ENCODE measurements around the gene ZKSCAN5.
"Not testable (repeated sequence)": the region's sequence is repeated elsewhere in the genome, so short reads cannot be mapped to it uniquely, and the experiment has no call there.

ZKSCAN5 gene

DNA sequence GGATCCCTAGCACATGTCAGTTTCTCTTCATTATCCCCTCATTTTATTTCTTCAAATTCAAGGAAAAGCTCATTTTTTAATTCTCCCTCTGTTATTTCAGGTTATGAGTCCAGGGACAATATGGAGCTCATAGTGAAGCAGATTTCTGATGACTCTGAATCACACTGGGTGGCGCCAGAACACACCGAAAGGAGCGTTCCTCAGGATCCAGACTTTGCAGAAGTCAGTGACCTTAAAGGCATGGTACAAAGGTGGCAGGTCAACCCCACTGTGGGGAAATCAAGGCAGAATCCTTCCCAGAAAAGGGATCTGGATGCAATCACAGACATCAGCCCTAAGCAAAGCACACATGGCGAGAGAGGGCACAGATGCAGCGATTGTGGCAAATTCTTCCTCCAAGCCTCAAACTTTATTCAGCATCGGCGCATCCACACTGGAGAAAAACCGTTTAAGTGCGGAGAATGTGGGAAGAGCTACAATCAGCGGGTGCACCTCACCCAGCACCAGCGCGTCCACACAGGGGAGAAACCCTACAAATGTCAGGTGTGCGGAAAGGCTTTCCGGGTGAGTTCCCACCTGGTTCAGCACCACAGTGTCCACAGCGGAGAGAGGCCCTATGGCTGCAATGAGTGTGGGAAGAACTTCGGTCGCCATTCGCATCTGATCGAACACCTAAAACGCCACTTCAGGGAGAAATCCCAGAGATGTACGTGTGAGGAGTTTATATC, 21.4 kb downstream of the ZKSCAN5 start:
- peak; percentile 56 for ATAC-seq
- Mint-ChIP-seq H3K9me3 (peaks cover 12 to 16% of the 10 kb centered on the region in 2 donors), H3K4me1 (no peaks in the 10 kb centered on the region), H3K27ac (no peak overlapping the region), H3K4me3 (no peak overlapping the region), H3K27me3 (no peaks in the 10 kb centered on the region)
- peak in 1 of 2 donors; percentile 21 for DNase-seq

- H3K9me3 Mint-ChIP-seq: peaks cover 28 to 47% of the 10 kb centered on the region in 2 donors
- H3K4me3 Mint-ChIP-seq: no peak overlapping the region
- no peaks in the 10 kb centered on the region for H3K4me1 Mint-ChIP-seq
- H3K27ac Mint-ChIP-seq: peak overlapping the region in 1 of 2 donors; percentile 19
- H3K27me3 Mint-ChIP-seq: no peaks in the 10 kb centered on the region
- ATAC-seq (no peak), DNase-seq (no peak)
Measured at GRCh38 chr7:99531354-99531765, 26.9 kb downstream of the ZKSCAN5 start.

- ATAC-seq: no peak
- no peak overlapping the region for H3K27ac Mint-ChIP-seq
- no peak overlapping the region for H3K4me3 Mint-ChIP-seq
- DNase-seq: no peak
- peaks cover 32 to 53% of the 10 kb centered on the region in 2 donors for H3K9me3 Mint-ChIP-seq
- H3K27me3 Mint-ChIP-seq: no peaks in the 10 kb centered on the region
- no peaks in the 10 kb centered on the region for H3K4me1 Mint-ChIP-seq
Measured at GRCh38 chr7:99535667-99536066, 31.2 kb downstream of the ZKSCAN5 start.

GRCh38 chr7:99539213-99539811, 34.9 kb downstream of the ZKSCAN5 start:
- DNase-seq (no peak), ATAC-seq (no peak)
- H3K4me1 Mint-ChIP-seq: no peaks in the 10 kb centered on the region
- H3K27ac Mint-ChIP-seq: no peak overlapping the region
- peaks cover 28 to 48% of the 10 kb centered on the region in 2 donors for H3K9me3 Mint-ChIP-seq
- H3K4me3 Mint-ChIP-seq: no peak overlapping the region
- no peaks in the 10 kb centered on the region for H3K27me3 Mint-ChIP-seq

- ATAC-seq (no peak), DNase-seq (no peak)
- Mint-ChIP-seq H3K27ac (no peak overlapping the region), H3K4me1 (no peaks in the 10 kb centered on the region), H3K4me3 (no peak overlapping the region), H3K27me3 (no peaks in the 10 kb centered on the region), H3K9me3 (peaks cover 28 to 48% of the 10 kb centered on the region in 2 donors)
Measured at GRCh38 chr7:99540542-99540941, 36.1 kb downstream of the ZKSCAN5 start.

GRCh38 chr7:99541212-99541611, 36.8 kb downstream of the ZKSCAN5 start:
- no peaks in the 10 kb centered on the region for H3K27me3 Mint-ChIP-seq
- H3K27ac Mint-ChIP-seq: peak overlapping the region in 1 of 2 donors; percentile 15
- DNase-seq (no peak), ATAC-seq (no peak)
- no peaks in the 10 kb centered on the region for H3K4me1 Mint-ChIP-seq
- no peak overlapping the region for H3K4me3 Mint-ChIP-seq
- H3K9me3 Mint-ChIP-seq: peaks cover 28 to 48% of the 10 kb centered on the region in 2 donors

DNA sequence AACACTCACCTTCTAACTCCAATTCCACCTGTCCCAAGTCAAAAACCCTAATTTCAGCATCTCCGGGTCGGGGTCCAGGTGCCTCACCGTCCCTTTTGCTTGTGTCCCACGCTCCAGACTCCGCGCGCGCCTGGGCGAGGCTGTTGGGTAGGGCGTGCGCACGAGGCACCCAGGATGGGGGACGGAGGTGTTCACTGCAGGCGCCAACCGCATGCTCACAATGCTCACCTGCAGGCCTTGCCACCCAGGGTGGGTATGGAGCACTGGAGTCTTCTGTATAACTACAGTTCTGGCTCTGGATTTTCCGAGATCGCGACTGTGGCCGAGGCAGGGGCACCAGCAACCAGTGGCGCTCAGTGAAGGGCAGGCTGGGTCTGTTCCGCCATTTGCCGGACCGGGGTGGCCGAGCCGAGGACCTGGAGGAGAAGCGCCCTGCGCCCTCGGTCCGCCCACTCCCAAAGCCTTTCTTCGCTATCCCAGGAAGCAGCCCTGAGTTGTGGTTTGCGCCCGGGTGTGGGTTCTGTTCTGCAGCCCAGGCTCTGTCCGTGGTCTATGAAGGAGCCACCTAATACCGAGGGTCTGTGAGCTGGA, 38.7 kb downstream of the ZKSCAN5 start:
- Mint-ChIP-seq H3K9me3 (peaks cover 24 to 43% of the 10 kb centered on the region in 2 donors), H3K4me3 (no peak overlapping the region), H3K27me3 (no peaks in the 10 kb centered on the region), H3K4me1 (no peaks in the 10 kb centered on the region), H3K27ac (no peak overlapping the region)
- ATAC-seq (no peak), DNase-seq (no peak)

GRCh38 chr7:99543916-99544315, 39.5 kb downstream of the ZKSCAN5 start:
- peaks cover 17 to 36% of the 10 kb centered on the region in 2 donors for H3K9me3 Mint-ChIP-seq
- ATAC-seq (no peak), DNase-seq (no peak)
- no peaks in the 10 kb centered on the region for H3K27me3 Mint-ChIP-seq
- H3K4me3 Mint-ChIP-seq: no peak overlapping the region
- no peaks in the 10 kb centered on the region for H3K4me1 Mint-ChIP-seq
- H3K27ac Mint-ChIP-seq: no peak overlapping the region

DNA sequence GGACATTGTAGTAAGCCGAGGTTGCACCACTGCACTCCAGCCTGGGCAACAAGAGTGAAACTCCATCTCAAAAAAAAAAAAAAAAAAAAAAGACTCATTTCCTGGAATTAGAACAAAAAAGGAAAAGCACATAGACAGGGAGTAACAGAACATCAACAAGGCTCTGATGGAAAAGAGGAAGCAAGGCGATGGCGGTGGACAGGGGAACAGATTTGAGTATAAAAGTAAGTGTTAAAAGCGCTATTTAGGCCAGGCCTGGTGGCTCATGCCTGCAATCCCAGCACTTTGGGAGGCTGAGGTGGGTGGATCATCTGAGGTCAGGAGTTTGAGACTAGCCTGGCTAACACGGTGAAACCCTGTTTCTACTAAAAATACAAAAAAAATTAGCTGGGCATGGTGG, 40.8 kb downstream of the ZKSCAN5 start:
- not testable (repeated sequence) for H3K4me3 Mint-ChIP-seq, H3K4me1 Mint-ChIP-seq, ATAC-seq, H3K27ac Mint-ChIP-seq, DNase-seq, H3K27me3 Mint-ChIP-seq
- peaks cover 15 to 30% of the 10 kb centered on the region in 2 donors for H3K9me3 Mint-ChIP-seq

DNA sequence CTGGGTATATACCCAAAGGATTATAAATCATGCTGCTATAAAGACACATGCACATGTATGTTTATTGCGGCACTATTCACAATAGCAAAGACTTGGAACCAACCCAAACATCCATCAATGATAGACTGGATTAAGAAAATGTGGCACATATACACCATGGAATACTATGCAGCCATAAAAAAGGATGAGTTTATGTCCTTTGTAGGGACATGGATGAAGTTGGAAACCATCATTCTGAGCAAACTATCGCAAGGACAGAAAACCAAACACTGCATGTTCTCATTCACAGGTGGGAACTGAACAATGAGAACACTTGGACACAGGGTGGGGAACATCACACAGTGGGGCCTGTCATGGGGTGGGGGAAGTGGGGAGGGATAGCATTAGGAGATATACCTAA, 45.1 kb downstream of the ZKSCAN5 start:
- not testable (repeated sequence) for H3K27ac Mint-ChIP-seq, H3K27me3 Mint-ChIP-seq, DNase-seq, ATAC-seq, H3K4me3 Mint-ChIP-seq, H3K9me3 Mint-ChIP-seq
- H3K4me1 Mint-ChIP-seq: peaks cover 24% of the 10 kb centered on the region

GRCh38 chr7:99551334-99551733, 46.9 kb downstream of the ZKSCAN5 start:
- ATAC-seq (no peak), DNase-seq (no peak)
- peak overlapping the region; percentile 90 to 91 for H3K4me3 Mint-ChIP-seq
- no peaks in the 10 kb centered on the region for H3K9me3 Mint-ChIP-seq
- H3K27ac Mint-ChIP-seq: peak overlapping the region; percentile 90 to 96
- peaks cover 35% of the 10 kb centered on the region for H3K4me1 Mint-ChIP-seq
- no peaks in the 10 kb centered on the region for H3K27me3 Mint-ChIP-seq

GRCh38 chr7:99551767-99552463, 47.5 kb downstream of the ZKSCAN5 start, which contains the start of gene FAM200A:
Gene FAM200A (minus strand): TSS chr7:99552114. CDS start chr7:99548407, 3,707 bp downstream.
- peak within 1 kb of the TSS; percentile 90 to 96 for H3K27ac Mint-ChIP-seq
- no peaks in the 10 kb centered on the region for H3K27me3 Mint-ChIP-seq
- H3K4me1 Mint-ChIP-seq: peaks cover 36% of the 10 kb centered on the region
- peak; percentile 100 for ATAC-seq
- DNase-seq: peak; percentile 72 to 81
- no peaks in the 10 kb centered on the region for H3K9me3 Mint-ChIP-seq
- peak within 1 kb of the TSS; percentile 90 to 91 for H3K4me3 Mint-ChIP-seq

DNA sequence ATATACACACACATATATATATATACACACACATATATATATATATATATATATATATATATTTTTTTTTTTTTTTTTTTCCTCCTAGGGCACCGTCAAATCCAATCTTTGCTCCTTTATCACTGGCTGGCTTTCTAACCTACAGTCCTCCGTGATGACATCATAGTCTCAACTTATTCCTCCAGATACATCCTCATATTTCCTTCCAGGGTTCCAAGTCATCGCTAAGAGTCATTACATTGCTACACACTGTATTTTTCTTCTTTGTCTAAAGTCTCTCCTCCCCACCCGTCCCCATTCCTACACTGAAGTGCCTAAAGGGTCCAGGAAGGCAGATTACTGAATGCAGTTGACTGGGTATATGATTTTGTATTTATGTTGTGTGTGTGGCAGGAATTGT, 48.6 kb downstream of the ZKSCAN5 start:
- Mint-ChIP-seq H3K27ac (no peak overlapping the region), H3K4me1 (peaks cover 43% of the 10 kb centered on the region), H3K4me3 (no peak overlapping the region)

DNA sequence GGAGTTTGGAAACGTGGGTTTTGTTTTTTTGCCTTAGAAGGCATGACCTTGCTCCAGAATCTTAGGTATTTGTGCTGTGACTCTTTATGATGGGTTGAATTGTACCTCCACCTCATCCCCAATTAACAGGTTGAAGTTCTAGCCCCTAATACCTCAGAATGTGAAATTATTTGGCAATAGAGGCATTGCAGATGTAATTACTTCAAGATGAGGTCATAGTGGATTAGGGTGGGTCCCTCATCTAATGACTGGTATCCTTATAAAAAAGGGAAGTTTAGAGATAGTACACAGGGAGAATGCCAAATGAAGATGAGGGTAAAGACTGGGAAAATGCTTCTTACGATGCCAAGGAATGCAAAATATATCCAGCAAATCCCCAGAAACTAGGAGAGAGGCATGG, 50.5 kb downstream of the ZKSCAN5 start:
- Mint-ChIP-seq H3K4me3 (no peak overlapping the region), H3K27me3 (no peaks in the 10 kb centered on the region), H3K4me1 (peaks cover 43% of the 10 kb centered on the region), H3K27ac (no peak overlapping the region), H3K9me3 (no peaks in the 10 kb centered on the region)
- ATAC-seq: no peak
- no peak for DNase-seq

More for the DNA sequence above, 48.6 kb downstream of the ZKSCAN5 start:
- no peak for ATAC-seq
- Mint-ChIP-seq H3K9me3 (no peaks in the 10 kb centered on the region), H3K27me3 (no peaks in the 10 kb centered on the region)
- no peak for DNase-seq

DNA sequence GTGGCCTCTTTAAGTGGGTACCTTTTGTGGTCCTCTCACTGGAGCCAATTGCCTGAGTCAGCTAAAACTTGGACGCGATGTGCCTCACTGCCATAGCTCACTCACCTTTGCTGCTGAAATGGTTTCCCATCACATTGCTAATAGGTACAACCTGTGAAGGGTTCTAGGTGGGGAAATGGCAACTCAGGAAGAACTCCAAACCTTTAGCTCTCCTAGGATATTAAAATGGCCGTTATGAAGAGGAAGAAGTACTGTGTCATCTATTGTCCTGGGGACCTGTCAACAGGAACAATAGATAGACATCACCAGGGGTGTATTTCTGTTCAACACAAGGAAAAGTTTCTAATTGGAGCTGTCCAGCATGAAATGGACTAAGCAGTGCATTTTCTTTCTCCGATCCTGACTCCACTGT, 52.7 kb downstream of the ZKSCAN5 start:
- H3K27ac Mint-ChIP-seq: peak overlapping the region; percentile 71 to 86
- H3K4me3 Mint-ChIP-seq: peak overlapping the region; percentile 92 to 100
- DNase-seq (no peak), ATAC-seq (no peak)
- no peaks in the 10 kb centered on the region for H3K27me3 Mint-ChIP-seq
- peaks cover 52% of the 10 kb centered on the region for H3K4me1 Mint-ChIP-seq
- no peaks in the 10 kb centered on the region for H3K9me3 Mint-ChIP-seq

Measured in stimulated activated naive CD8-positive, alpha-beta T cell treated with anti-CD3 and anti-CD28 coated beads, Interleukin-15, amount 100 ng/mL, for 72 hours (primary cell).